H9 (cell line): Measurements from ENCODE around the gene PGBD1. TPM values are rescaled to one million over a fixed set of nuclear protein-coding genes. Genes with fewer than 3 reads are reported as not detected.

Experiments used
- DNase-seq: peaks from one replicate; pipeline ENCODE4 v3.0.0-alpha.2; 2017
- H2AFZ ChIP-seq: one replicate; pipeline ENCODE4 v1.6.1; 2013; ENCODE audit warnings: mild to moderate bottlenecking, low read length, control low read depth, moderate library complexity
- H2AK5ac ChIP-seq: 2 replicates; pipeline ENCODE4 v1.6.1; 2013; ENCODE audit warnings: low read length, control low read depth, mixed read lengths; ENCODE audit not compliant: insufficient read length
- H2BK120ac ChIP-seq: one replicate; pipeline ENCODE4 v1.6.1; 2013; ENCODE audit warnings: low read depth, mild to moderate bottlenecking, low read length, control low read depth, inconsistent platforms; ENCODE audit not compliant: poor library complexity, severe bottlenecking
- H2BK12ac ChIP-seq: 2 replicates; pipeline ENCODE4 v1.6.1; 2013; ENCODE audit warnings: low read length, control low read depth, mixed read lengths, low read depth; ENCODE audit not compliant: insufficient read length
- H2BK15ac ChIP-seq: 2 replicates; pipeline ENCODE4 v1.6.1; 2013; ENCODE audit warnings: low read depth, low read length, control low read depth
- H2BK20ac ChIP-seq: one replicate; pipeline ENCODE4 v1.6.1; 2013; ENCODE audit warnings: low read depth, mild to moderate bottlenecking, low read length, control low read depth, inconsistent platforms; ENCODE audit not compliant: poor library complexity, severe bottlenecking
- H2BK5ac ChIP-seq: 2 replicates; pipeline ENCODE4 v1.6.1; 2013; ENCODE audit warnings: low read length, control low read depth, mixed read lengths; ENCODE audit not compliant: insufficient read length
- H3K14ac ChIP-seq: 2 replicates; pipeline ENCODE4 v1.6.1; 2013; ENCODE audit warnings: low read length, control low read depth; ENCODE audit not compliant: insufficient read depth
- H3K18ac ChIP-seq: 2 replicates; pipeline ENCODE4 v1.6.1; 2013; ENCODE audit warnings: low read depth, mild to moderate bottlenecking, mixed read lengths, low read length, control low read depth; ENCODE audit not compliant: insufficient read length
- H3K23ac ChIP-seq: 2 replicates; pipeline ENCODE4 v1.6.1; 2013; ENCODE audit warnings: low read length, control low read depth, mixed read lengths, low read depth; ENCODE audit not compliant: insufficient read length
- H3K23me2 ChIP-seq: 2 replicates; pipeline ENCODE4 v1.6.1; 2013; ENCODE audit warnings: low read depth, mild to moderate bottlenecking, mixed read lengths, low read length, control low read depth; ENCODE audit not compliant: insufficient read length, poor library complexity, severe bottlenecking
- H3K27ac ChIP-seq: 2 replicates; pipeline ENCODE4 v1.5.1; 2013; ENCODE audit warnings: low read length, control low read depth, mixed read lengths, low read depth; ENCODE audit not compliant: insufficient read length
- H3K27me3 ChIP-seq: 2 replicates; pipeline ENCODE4 v1.6.1; 2013; ENCODE audit warnings: low read length, control low read depth, inconsistent platforms; ENCODE audit not compliant: insufficient read depth
- H3K4ac ChIP-seq: 2 replicates; pipeline ENCODE4 v1.6.1; 2013; ENCODE audit warnings: low read depth, mild to moderate bottlenecking, control low read depth, inconsistent platforms, low read length, moderate library complexity
- H3K4me1 ChIP-seq: 2 replicates; pipeline ENCODE4 v1.6.1; 2013; ENCODE audit warnings: low read length, control low read depth, inconsistent platforms; ENCODE audit not compliant: insufficient read depth
- H3K4me2 ChIP-seq: 2 replicates; pipeline ENCODE4 v1.6.1; 2013; ENCODE audit warnings: low read length, control low read depth, mixed read lengths; ENCODE audit not compliant: insufficient read length, insufficient read depth
- H3K56ac ChIP-seq: 2 replicates; pipeline ENCODE4 v1.6.1; 2013; ENCODE audit warnings: low read depth, mild to moderate bottlenecking, mixed read lengths, low read length, control low read depth; ENCODE audit not compliant: insufficient read length
- H3K79me1 ChIP-seq: 2 replicates; pipeline ENCODE4 v1.6.1; 2013; ENCODE audit warnings: low read depth, mild to moderate bottlenecking, moderate library complexity, low read length, control low read depth, inconsistent platforms; ENCODE audit not compliant: insufficient read depth, poor library complexity, severe bottlenecking
- H3K79me2 ChIP-seq: 2 replicates; pipeline ENCODE4 v1.6.1; 2013; ENCODE audit warnings: low read length, control low read depth, inconsistent platforms; ENCODE audit not compliant: insufficient read depth
- H3K9ac ChIP-seq: 2 replicates; pipeline ENCODE4 v1.6.1; 2013; ENCODE audit warnings: low read length, control low read depth, mixed read lengths; ENCODE audit not compliant: insufficient read length; ENCODE audit errors: extremely low read depth
- H3K9me3 ChIP-seq: one replicate; pipeline ENCODE4 v1.6.1; 2013; ENCODE audit warnings: low read depth, low read length, inconsistent platforms; ENCODE audit not compliant: control insufficient read depth
- H3T11ph ChIP-seq: one replicate; pipeline ENCODE4 v1.6.1; 2013; ENCODE audit warnings: mild to moderate bottlenecking, low read length, control low read depth, inconsistent platforms
- H4K20me1 ChIP-seq: one replicate; pipeline ENCODE4 v1.6.1; 2013; ENCODE audit not compliant: control insufficient read depth, insufficient read length, insufficient read depth
- H4K5ac ChIP-seq: 2 replicates; pipeline ENCODE4 v1.6.1; 2013; ENCODE audit warnings: low read depth, mild to moderate bottlenecking, mixed read lengths, low read length, control low read depth; ENCODE audit not compliant: insufficient read length
- H4K8ac ChIP-seq: replicated peaks from 2 replicates; pipeline ENCODE4 v1.6.1; 2013; ENCODE audit warnings: low read length, control low read depth, mixed read lengths, low read depth; ENCODE audit not compliant: insufficient read length
- H4K91ac ChIP-seq: 2 replicates; pipeline ENCODE4 v1.6.1; 2013; ENCODE audit warnings: low read depth, mild to moderate bottlenecking, moderate library complexity, mixed read lengths, low read length, control low read depth; ENCODE audit not compliant: insufficient read length
- H3K27ac Mint-ChIP-seq, 3 experiments: 2 replicates in 2 of 3; 3 replicates in 1 of 3; pipeline ENCODE4 v1.8.0; 2020 to 2021; ENCODE audit warnings: mixed read lengths in 3 of 3, mild to moderate bottlenecking in 1 of 3, moderate library complexity in 1 of 3
- H3K27me3 Mint-ChIP-seq: 2 replicates; pipeline ENCODE4 v1.8.0; 2021; ENCODE audit warnings: low read depth, mild to moderate bottlenecking, moderate library complexity, mixed read lengths
- H3K36me3 Mint-ChIP-seq, 3 experiments: 2 replicates in 2 of 3; 3 replicates in 1 of 3; pipeline ENCODE4 v1.8.0; 2020 to 2021; ENCODE audit warnings: low read depth in 3 of 3, mixed read lengths in 3 of 3; ENCODE audit not compliant: insufficient read depth in 1 of 3
- H3K4me1 Mint-ChIP-seq, 2 experiments: 2 replicates each; pipeline ENCODE4 v1.8.0; 2020; ENCODE audit warnings: mixed read lengths in 2 of 2
- H3K4me3 Mint-ChIP-seq, 2 experiments: 2 replicates in 1 of 2; 3 replicates in 1 of 2; pipeline ENCODE4 v1.8.0; 2020 to 2021; ENCODE audit warnings: mild to moderate bottlenecking in 2 of 2, mixed read lengths in 2 of 2, moderate library complexity in 1 of 2
- H3K9me3 Mint-ChIP-seq, 2 experiments: 2 replicates in 1 of 2; 3 replicates in 1 of 2; pipeline ENCODE4 v1.8.0; 2020; ENCODE audit warnings: mild to moderate bottlenecking in 2 of 2, mixed read lengths in 2 of 2, moderate library complexity in 1 of 2
- CTCF ChIP-seq: fragments of 200-600 bp; sonication (generic); conservative IDR thresholded peaks from 3 replicates; pipeline ENCODE4 v1.8.0; 2021; ENCODE audit warnings: antibody characterized with exemption, mild to moderate bottlenecking
- total RNA-seq: library from RNA; stranded (reverse); gene quantifications from 2 replicates; pipeline ENCODE4 v1.2.1, GENCODE V29; 2021

The PGBD1 gene
- total RNA-seq, 1 experiment from 2014 or later: 10.1 TPM

GRCh38 chr6:28269492-28269891, 11.9 kb upstream of the PGBD1 start:
- Histone ChIP-seq H3K27ac (no peak overlapping the region), H3K4me2 (no peak overlapping the region)

More at GRCh38 chr6:28269492-28269891, 11.9 kb upstream of the PGBD1 start:
- H3K9me3 ChIP-seq: no peaks in the 10 kb centered on the region
- no peak overlapping the region for H2AFZ ChIP-seq
- peaks cover 0 to 3% of the 10 kb centered on the region in 2 experiments; a peak in 2 of 4 replicates for H3K4me1 Mint-ChIP-seq
- no peak overlapping the region for H2BK120ac ChIP-seq
- no peak overlapping the region for H4K8ac ChIP-seq
- DNase-seq: no peak
- H3K56ac ChIP-seq: no peak overlapping the region
- H2BK20ac ChIP-seq: no peak overlapping the region
- H2BK12ac ChIP-seq: no peak overlapping the region
- H3K4me1 ChIP-seq: no peaks in the 10 kb centered on the region
- no peaks in the 10 kb centered on the region; the same call in 1 of the 2 replicates for H3K79me2 ChIP-seq
- H3K23me2 ChIP-seq: peaks cover 4% of the 10 kb centered on the region
- no peak for TF ChIP-seq CTCF
- H3K14ac ChIP-seq: no peak overlapping the region
- H3K27me3 Mint-ChIP-seq: no peaks in the 10 kb centered on the region
- H2AK5ac ChIP-seq: no peak overlapping the region
- H4K20me1 ChIP-seq: no peaks in the 10 kb centered on the region
- H3T11ph ChIP-seq: no peak overlapping the region
- H3K79me1 ChIP-seq: no peaks in the 10 kb centered on the region
- no peak overlapping the region for H3K23ac ChIP-seq
- H3K9ac ChIP-seq: no peak overlapping the region
- H3K36me3 Mint-ChIP-seq: peaks cover 6 to 22% (median 20%) of the 10 kb centered on the region in 3 experiments; a peak in 6 of 7 replicates
- no peak overlapping the region for H2BK15ac ChIP-seq
- no peak overlapping the region for H3K27ac Mint-ChIP-seq
- H3K9me3 Mint-ChIP-seq: no peaks in the 10 kb centered on the region
- H3K18ac ChIP-seq: no peak overlapping the region
- no peak overlapping the region for H4K5ac ChIP-seq
- no peak overlapping the region for H2BK5ac ChIP-seq
- H3K4me3 Mint-ChIP-seq: no peak overlapping the region
- H3K27me3 ChIP-seq: no peaks in the 10 kb centered on the region
- no peak overlapping the region for H4K91ac ChIP-seq
- H3K4ac ChIP-seq: no peak overlapping the region
